ENCODE data around the gene ARTN. TPM values are rescaled to one million over a fixed set of nuclear protein-coding genes. Genes with fewer than 3 reads are reported as not detected.

Gene ARTN
- total and polyA plus RNA-seq, 9 of the 15 experiments (the other 6 are each of a cell fraction or from before 2014, with no cell fraction given): 0.06 to 0.38 TPM; not detected in 7

- TF ChIP-seq ZNF668 (CRISPR knock-in tag; IDR thresholded peaks at IDR 0.05): no peak
- TF ChIP-seq CHD2 (IDR thresholded peaks at IDR 0.05; ENCODE audit: low read depth, low read length): no peak
- TF ChIP-seq CTCF (IDR thresholded peaks at IDR 0.05 in 2 of 3, conservative IDR thresholded peaks at IDR 0.05 in 1 of 3; ENCODE audit: insufficient read depth in 2 of 3, low read depth in 1 of 3, low read length in 3 of 3): peak in 1 of 3 experiments; percentile 17; a peak in 1 of 6 replicates
- TF ChIP-seq, protein P1, sequence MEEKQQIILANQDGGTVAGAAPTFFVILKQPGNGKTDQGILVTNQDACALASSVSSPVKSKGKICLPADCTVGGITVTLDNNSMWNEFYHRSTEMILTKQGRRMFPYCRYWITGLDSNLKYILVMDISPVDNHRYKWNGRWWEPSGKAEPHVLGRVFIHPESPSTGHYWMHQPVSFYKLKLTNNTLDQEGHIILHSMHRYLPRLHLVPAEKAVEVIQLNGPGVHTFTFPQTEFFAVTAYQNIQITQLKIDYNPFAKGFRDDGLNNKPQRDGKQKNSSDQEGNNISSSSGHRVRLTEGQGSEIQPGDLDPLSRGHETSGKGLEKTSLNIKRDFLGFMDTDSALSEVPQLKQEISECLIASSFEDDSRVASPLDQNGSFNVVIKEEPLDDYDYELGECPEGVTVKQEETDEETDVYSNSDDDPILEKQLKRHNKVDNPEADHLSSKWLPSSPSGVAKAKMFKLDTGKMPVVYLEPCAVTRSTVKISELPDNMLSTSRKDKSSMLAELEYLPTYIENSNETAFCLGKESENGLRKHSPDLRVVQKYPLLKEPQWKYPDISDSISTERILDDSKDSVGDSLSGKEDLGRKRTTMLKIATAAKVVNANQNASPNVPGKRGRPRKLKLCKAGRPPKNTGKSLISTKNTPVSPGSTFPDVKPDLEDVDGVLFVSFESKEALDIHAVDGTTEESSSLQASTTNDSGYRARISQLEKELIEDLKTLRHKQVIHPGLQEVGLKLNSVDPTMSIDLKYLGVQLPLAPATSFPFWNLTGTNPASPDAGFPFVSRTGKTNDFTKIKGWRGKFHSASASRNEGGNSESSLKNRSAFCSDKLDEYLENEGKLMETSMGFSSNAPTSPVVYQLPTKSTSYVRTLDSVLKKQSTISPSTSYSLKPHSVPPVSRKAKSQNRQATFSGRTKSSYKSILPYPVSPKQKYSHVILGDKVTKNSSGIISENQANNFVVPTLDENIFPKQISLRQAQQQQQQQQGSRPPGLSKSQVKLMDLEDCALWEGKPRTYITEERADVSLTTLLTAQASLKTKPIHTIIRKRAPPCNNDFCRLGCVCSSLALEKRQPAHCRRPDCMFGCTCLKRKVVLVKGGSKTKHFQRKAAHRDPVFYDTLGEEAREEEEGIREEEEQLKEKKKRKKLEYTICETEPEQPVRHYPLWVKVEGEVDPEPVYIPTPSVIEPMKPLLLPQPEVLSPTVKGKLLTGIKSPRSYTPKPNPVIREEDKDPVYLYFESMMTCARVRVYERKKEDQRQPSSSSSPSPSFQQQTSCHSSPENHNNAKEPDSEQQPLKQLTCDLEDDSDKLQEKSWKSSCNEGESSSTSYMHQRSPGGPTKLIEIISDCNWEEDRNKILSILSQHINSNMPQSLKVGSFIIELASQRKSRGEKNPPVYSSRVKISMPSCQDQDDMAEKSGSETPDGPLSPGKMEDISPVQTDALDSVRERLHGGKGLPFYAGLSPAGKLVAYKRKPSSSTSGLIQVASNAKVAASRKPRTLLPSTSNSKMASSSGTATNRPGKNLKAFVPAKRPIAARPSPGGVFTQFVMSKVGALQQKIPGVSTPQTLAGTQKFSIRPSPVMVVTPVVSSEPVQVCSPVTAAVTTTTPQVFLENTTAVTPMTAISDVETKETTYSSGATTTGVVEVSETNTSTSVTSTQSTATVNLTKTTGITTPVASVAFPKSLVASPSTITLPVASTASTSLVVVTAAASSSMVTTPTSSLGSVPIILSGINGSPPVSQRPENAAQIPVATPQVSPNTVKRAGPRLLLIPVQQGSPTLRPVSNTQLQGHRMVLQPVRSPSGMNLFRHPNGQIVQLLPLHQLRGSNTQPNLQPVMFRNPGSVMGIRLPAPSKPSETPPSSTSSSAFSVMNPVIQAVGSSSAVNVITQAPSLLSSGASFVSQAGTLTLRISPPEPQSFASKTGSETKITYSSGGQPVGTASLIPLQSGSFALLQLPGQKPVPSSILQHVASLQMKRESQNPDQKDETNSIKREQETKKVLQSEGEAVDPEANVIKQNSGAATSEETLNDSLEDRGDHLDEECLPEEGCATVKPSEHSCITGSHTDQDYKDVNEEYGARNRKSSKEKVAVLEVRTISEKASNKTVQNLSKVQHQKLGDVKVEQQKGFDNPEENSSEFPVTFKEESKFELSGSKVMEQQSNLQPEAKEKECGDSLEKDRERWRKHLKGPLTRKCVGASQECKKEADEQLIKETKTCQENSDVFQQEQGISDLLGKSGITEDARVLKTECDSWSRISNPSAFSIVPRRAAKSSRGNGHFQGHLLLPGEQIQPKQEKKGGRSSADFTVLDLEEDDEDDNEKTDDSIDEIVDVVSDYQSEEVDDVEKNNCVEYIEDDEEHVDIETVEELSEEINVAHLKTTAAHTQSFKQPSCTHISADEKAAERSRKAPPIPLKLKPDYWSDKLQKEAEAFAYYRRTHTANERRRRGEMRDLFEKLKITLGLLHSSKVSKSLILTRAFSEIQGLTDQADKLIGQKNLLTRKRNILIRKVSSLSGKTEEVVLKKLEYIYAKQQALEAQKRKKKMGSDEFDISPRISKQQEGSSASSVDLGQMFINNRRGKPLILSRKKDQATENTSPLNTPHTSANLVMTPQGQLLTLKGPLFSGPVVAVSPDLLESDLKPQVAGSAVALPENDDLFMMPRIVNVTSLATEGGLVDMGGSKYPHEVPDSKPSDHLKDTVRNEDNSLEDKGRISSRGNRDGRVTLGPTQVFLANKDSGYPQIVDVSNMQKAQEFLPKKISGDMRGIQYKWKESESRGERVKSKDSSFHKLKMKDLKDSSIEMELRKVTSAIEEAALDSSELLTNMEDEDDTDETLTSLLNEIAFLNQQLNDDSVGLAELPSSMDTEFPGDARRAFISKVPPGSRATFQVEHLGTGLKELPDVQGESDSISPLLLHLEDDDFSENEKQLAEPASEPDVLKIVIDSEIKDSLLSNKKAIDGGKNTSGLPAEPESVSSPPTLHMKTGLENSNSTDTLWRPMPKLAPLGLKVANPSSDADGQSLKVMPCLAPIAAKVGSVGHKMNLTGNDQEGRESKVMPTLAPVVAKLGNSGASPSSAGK (IDR thresholded peaks at IDR 0.05): no peak
- BruUV-seq (replicated peaks): no TSS peak
- DNase-seq (ENCODE audit: extremely low read depth in 1 of 4, low spot score in 3 of 4) (no peak), FAIRE-seq (no peak), ATAC-seq (no peak; the same call in 2 of the 3 replicates)
- no peak overlapping the region for H3K4me3 ChIP-seq
- in situ Hi-C loops (cut with MboI) (no loop called here), intact Hi-C loops (cut with micrococcal nuclease) (no loop called here)
- no peaks in the 10 kb centered on the region for H3K9me1 ChIP-seq (ENCODE audit: control insufficient read depth, insufficient read depth, low read length)
- H4K20me1 ChIP-seq (replicated peaks; ENCODE audit: control insufficient read depth, insufficient read depth, low read length): no peaks in the 10 kb centered on the region
- no peak overlapping the region for H3K9ac ChIP-seq (ENCODE audit: insufficient read depth in 1 of 2, low read depth in 2 of 2, low read length in 2 of 2)
- H3K4me2 ChIP-seq (ENCODE audit: insufficient read depth, low read length): no peak overlapping the region
- no peaks in the 10 kb centered on the region for H3K9me3 ChIP-seq (replicated peaks; ENCODE audit: control insufficient read depth, insufficient read depth, low read depth, low read length)
- no peaks in the 10 kb centered on the region for H3K27me3 ChIP-seq (ENCODE audit: control insufficient read depth in 2 of 2, insufficient read depth in 2 of 2, low read length in 2 of 2)
- H3K36me3 ChIP-seq (ENCODE audit: control insufficient read depth, insufficient read depth, low read length): no peaks in the 10 kb centered on the region
- WGBS (ENCODE audit: insufficient coverage, low coverage, missing lambda C conversion rate): 49% methylated on average over 5 of the region's 5 CpGs
- no peak overlapping the region for H3K27ac ChIP-seq (ENCODE audit: extremely low read depth, low read depth, low read length)
- POLR2A ChIA-PET: interaction anchor here (1.5 kb wide), 1 partner anchor 11 kb away, joined by 3 read pairs; no protein-coding TSS in a partner anchor
- H3K79me2 ChIP-seq (ENCODE audit: control insufficient read depth, insufficient read depth, low read length): no peaks in the 10 kb centered on the region
- CTCF ChIA-PET (ENCODE audit: low intra/inter-chr PET ratio): no interaction called here
- no peak overlapping the region for H2AFZ ChIP-seq (ENCODE audit: low read depth, low read length)
- H3K4me1 ChIP-seq (replicated peaks in 1 of 2; ENCODE audit: control insufficient read depth in 2 of 2, insufficient read depth in 2 of 2, low read length in 2 of 2): peaks cover 0 to 9% of the 10 kb centered on the region in 2 experiments; a peak in 1 of 5 replicates
Measured at GRCh38 chr1:43908858-43909257, 24.7 kb upstream of the ARTN start.

All from K562 (cell line).